ENCODE results near the gene PIK3R6.

The PIK3R6 gene

GRCh38 chr17:8791910-8792270 is 75.6 kb downstream of the PIK3R6 start:
- no peak for DNase-seq

- no peak for DNase-seq
Measured at GRCh38 chr17:8791248-8791909, 76.1 kb downstream of the PIK3R6 start.

GRCh38 chr17:8789743-8790142 is 77.7 kb downstream of the PIK3R6 start:
- no peak for DNase-seq

- no peak for DNase-seq
Measured at GRCh38 chr17:8788998-8789397, 78.5 kb downstream of the PIK3R6 start.

- peak; percentile 69 for DNase-seq
Measured at GRCh38 chr17:8785547-8786413, 81.7 kb downstream of the PIK3R6 start.

- DNase-seq, result no peak
Measured at GRCh38 chr17:8782176-8782575, 85.3 kb downstream of the PIK3R6 start.

- DNase-seq, result no peak
Measured at GRCh38 chr17:8781776-8782175, 85.7 kb downstream of the PIK3R6 start.

GRCh38 chr17:8776881-8777280 is 90.6 kb downstream of the PIK3R6 start:
- no peak for DNase-seq

- DNase-seq, result no peak
Measured at GRCh38 chr17:8776248-8776647, 91.2 kb downstream of the PIK3R6 start.

GRCh38 chr17:8766731-8767130 is 100.7 kb downstream of the PIK3R6 start:
- DNase-seq, result no peak

- DNase-seq, result no peak
Measured at GRCh38 chr17:8762012-8762411, 105.5 kb downstream of the PIK3R6 start.

- no peak for DNase-seq
Measured at GRCh38 chr17:8758137-8758596, 109.3 kb downstream of the PIK3R6 start, which contains the start of gene SPDYE4. SPDYE4 (minus strand) TSS chr17:8758546; CDS start chr17:8758382, 164 bp downstream.

GRCh38 chr17:8757189-8757588 is 110.3 kb downstream of the PIK3R6 start:
- DNase-seq, result no peak

- no peak for DNase-seq
Measured at GRCh38 chr17:8755590-8756255, 111.8 kb downstream of the PIK3R6 start.

GRCh38 chr17:8754890-8755289 is 112.6 kb downstream of the PIK3R6 start:
- no peak for DNase-seq

- no peak for DNase-seq
Measured at GRCh38 chr17:8753976-8754440, 113.5 kb downstream of the PIK3R6 start.

GRCh38 chr17:8753136-8753975 is 114.1 kb downstream of the PIK3R6 start:
- no peak for DNase-seq

Measured in activated CD8-positive, alpha-beta memory T cell treated with anti-CD3 and anti-CD28 coated beads, Interleukin-2, amount 50 U/mL, for 4 hours (primary cell).